ENCODE results near the gene C1orf232.

Gene C1orf232

DNA sequence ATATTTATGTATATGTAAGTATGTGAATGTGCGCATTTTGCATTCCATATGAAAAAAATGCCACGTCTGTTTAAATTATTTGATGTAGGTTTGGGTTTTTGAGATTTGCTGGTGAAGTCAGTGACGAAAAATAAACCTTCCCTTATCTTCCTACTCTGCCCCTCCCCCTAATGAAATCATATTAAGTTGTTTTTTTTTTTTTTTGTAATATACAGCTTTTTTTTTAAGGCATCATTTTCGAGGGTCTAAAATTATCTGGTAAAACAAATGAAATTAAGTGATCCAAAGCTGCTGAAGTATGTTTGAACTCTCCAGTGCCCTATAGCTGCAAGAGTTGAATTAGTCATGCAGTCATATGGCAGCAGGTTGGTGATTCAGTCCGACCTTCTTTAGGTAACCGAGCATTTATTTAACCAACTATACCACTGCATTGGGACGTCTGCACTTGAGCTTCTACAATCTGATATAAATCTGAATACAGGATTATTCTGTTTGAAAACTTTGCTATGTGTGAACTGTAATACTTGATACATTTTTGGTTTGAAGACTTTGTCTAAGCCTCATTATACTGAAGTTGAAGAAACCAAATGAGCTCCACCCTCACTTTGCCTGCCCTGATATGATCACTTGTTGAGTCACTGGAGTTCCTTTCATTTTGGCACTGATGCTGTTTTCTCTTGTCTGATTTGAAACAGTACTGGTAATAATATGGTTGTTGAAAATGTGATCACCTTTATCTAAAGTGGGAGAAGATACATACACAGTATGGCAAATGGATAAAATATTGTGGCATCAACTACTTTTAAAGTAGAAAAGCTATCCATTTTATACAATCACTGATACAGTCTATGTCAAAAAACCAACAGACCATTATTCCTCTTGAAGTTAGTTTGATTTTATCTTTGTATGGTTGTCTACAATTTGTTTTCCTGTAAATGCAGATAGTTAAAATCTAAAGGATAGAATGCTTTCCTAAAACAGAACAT lies 45.5 kb downstream of the C1orf232 start:
- DNase-seq, result no peak

DNA sequence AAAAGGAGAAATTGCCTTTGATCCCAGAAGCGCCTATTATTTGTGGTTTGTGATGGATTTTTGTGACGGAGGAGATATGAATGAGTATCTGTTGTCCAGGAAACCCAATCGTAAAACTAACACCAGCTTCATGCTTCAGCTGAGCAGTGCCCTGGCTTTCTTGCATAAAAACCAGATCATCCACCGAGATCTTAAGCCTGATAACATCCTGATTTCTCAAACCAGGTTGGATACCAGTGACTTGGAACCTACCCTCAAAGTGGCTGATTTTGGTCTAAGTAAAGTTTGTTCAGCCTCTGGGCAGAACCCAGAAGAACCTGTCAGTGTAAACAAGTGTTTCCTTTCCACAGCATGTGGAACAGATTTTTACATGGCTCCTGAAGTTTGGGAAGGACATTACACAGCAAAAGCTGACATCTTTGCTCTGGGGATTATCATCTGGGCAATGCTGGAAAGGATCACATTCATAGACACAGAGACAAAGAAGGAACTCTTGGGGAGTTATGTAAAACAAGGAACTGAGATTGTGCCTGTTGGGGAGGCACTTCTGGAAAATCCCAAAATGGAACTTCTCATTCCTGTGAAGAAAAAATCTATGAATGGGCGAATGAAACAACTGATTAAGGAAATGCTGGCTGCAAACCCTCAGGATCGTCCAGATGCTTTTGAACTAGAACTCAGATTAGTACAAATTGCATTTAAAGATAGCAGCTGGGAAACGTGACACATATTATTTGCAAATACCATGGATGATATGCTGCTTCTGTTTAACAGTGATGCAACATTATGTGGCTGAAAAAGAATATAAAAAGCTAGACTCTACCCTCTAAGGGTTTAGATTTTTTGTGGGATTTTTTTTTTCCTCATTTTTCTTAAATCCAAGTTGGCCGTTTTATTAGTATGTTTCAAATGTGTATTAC lies 46.6 kb downstream of the C1orf232 start:
- DNase-seq, result no peak

DNA sequence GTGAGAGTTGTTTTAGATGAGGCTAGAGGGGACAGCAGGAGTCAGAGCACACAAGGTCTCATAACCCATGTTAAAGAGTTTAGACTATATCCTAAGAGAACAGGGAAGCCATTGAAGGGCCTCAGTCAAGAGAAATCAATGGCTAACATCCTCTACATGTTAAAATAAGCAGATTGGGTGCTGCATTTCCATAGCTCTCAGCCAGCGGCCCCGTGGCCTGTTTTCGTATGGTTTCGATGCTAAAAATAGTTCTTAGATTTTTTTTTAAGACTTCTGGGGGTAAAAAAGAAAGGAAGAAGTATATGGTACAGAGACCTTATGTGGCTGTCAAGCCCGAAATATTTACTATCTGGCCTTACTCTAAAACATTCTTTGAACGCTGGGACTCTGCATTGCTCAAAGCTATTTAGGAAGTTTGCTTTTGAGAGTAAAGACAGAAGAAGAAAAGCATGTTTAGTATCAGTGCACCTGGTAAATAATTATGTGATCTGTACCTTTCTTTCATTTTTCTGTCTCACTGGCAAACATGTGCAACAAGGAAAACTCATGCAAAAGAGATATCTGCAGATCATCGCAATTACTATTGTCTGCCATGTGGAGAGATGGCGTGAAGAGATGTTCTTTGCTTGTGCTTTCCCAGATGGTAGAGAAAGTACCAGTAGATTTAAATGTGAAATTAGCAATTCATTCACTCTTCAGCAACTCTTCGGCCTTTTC lies 48.7 kb downstream of the C1orf232 start:
- DNase-seq, result no peak

DNA sequence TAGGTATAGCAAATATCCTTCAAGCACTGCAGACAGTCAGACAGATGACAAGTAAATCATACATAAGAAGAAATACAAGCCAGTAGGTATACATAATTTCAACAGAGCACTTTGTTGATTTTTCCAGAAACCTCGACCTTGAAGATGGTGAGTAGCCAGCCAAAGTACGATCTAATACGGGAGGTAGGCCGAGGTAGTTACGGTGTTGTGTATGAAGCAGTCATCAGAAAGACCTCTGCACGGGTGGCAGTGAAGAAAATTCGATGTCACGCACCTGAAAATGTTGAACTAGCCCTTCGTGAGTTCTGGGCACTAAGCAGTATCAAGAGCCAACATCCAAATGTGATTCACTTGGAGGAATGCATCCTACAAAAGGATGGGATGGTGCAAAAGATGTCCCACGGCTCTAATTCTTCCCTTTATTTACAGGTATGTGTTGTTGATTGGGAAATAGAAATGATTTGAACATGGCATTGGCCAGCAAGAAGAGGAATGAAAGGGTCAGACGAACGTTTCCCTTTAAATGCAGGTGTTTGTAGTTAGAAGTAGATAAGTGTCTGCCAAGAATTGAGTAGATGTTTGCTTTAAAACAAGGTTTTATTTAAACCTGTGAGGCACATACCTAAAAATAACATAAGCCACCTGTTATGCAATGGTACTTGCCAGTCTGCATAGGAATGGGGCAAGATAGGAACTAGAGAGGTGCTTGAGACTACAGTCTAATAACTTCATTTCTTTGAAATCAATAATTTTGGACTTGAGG lies 54.4 kb downstream of the C1orf232 start:
- DNase-seq, result no peak

All from NCI-H1417 treated with DMSO at 0.1 percent for 48 hours (cell line).